K562 (cell line): Measurements from ENCODE around the gene GTF3C1. TPM values are rescaled to one million over a fixed set of nuclear protein-coding genes. Genes with fewer than 3 reads are reported as not detected.

Experiments
- ATAC-seq: fragments of 200-7000 bp; cut with Tn5 transposase; 3 replicates; pipeline ENCODE4 v1.9.1; 2020; ENCODE audit warnings: moderate library complexity
- BruUV-seq: library from RNA; stranded (reverse); fragments of 400-500 nt; replicated peaks from 2 replicates; lab custom pipeline; 2021; lab: Mats Ljungman, UMichigan
- CTCF ChIA-PET: fragments of 300-600 bp; formaldehyde crosslinking; extraction: SDS; loops from one replicate; lab custom pipeline; 2021; ENCODE audit warnings: low intra/inter-chr PET ratio; lab: Yijun Ruan, JAX
- POLR2A ChIA-PET: fragments of 300-600, 350-650 bp; sonication (Branson Sonifier 250); formaldehyde crosslinking; extraction: SDS; loops from one replicate; lab custom pipeline; 2021; ENCODE audit warnings: antibody characterized with exemption, inconsistent platforms; lab: Yijun Ruan, JAX
- DNase-seq, 4 experiments: peaks; one replicate each; pipeline versions ENCODE4 v3.0.0 to v3.0.0-alpha.2; 2011 to 2018; ENCODE audit warnings: low spot score in 3 of 4, mixed read lengths in 3 of 4; ENCODE audit errors: extremely low read depth in 1 of 4
- FAIRE-seq: peaks from 2 replicates; lab custom pipeline; 2011; peaks lifted over from hg19 to GRCh38; lab: Jason Lieb, UNC
- H2AFZ ChIP-seq: 2 replicates; pipeline ENCODE4 v1.6.0; 2011; ENCODE audit warnings: low read depth, low read length, control low read depth, inconsistent platforms
- H3K27ac ChIP-seq: fragments of 200-600 bp; 3 replicates; pipeline ENCODE4 v1.8.0; 2011; ENCODE audit warnings: low read depth, mild to moderate bottlenecking, control low read depth, inconsistent platforms, low read length, moderate library complexity, mixed read lengths; ENCODE audit errors: extremely low read depth
- H3K27me3 ChIP-seq, 2 experiments: fragments of 300-600 bp in 1 of 2; 2 replicates in 1 of 2; 3 replicates in 1 of 2; pipeline versions ENCODE4 v1.6.0 to v1.8.0; 2011; ENCODE audit warnings: inconsistent platforms in 2 of 2, low read length in 2 of 2, mild to moderate bottlenecking in 1 of 2, mixed read lengths in 1 of 2, moderate library complexity in 1 of 2; ENCODE audit not compliant: control insufficient read depth in 2 of 2, insufficient read depth in 2 of 2
- H3K36me3 ChIP-seq: fragments of 300-600 bp; 3 replicates; pipeline ENCODE4 v1.8.0; 2011; ENCODE audit warnings: mild to moderate bottlenecking, low read length, inconsistent platforms; ENCODE audit not compliant: control insufficient read depth, insufficient read depth
- H3K4me1 ChIP-seq, 2 experiments: fragments of 200-600 bp in 1 of 2; replicated peaks in 1 of 2; 2 replicates in 1 of 2; 3 replicates in 1 of 2; pipeline versions ENCODE4 v1.5.1 to v1.8.0; 2011; ENCODE audit warnings: inconsistent platforms in 2 of 2, low read length in 2 of 2, mild to moderate bottlenecking in 1 of 2, mixed read lengths in 1 of 2, moderate library complexity in 1 of 2; ENCODE audit not compliant: control insufficient read depth in 2 of 2, insufficient read depth in 2 of 2
- H3K4me2 ChIP-seq: 2 replicates; pipeline ENCODE4 v1.6.1; 2011; ENCODE audit warnings: low read length, control low read depth, inconsistent platforms, mixed read lengths; ENCODE audit not compliant: insufficient read depth
- H3K4me3 ChIP-seq: fragments of 200-600 bp; sonication (generic), shearing (Covaris generic); 2 replicates; pipeline ENCODE4 v1.5.1; 2016; ENCODE audit warnings: control low read depth, inconsistent platforms
- H3K79me2 ChIP-seq: fragments of 200-600 bp; 3 replicates; pipeline ENCODE4 v1.8.0; 2011; ENCODE audit warnings: low read length, inconsistent platforms; ENCODE audit not compliant: control insufficient read depth, insufficient read depth
- H3K9ac ChIP-seq, 2 experiments: 2 replicates each; pipeline versions ENCODE4 v1.6.0 to v1.6.1; 2011; ENCODE audit warnings: low read depth in 2 of 2, low read length in 2 of 2, control low read depth in 1 of 2, inconsistent platforms in 1 of 2, mild to moderate bottlenecking in 1 of 2, mixed read lengths in 1 of 2; ENCODE audit not compliant: insufficient read depth in 1 of 2
- H3K9me1 ChIP-seq: one replicate; pipeline ENCODE4 v1.6.0; 2011; ENCODE audit warnings: inconsistent platforms, mild to moderate bottlenecking, low read length, moderate library complexity; ENCODE audit not compliant: control insufficient read depth, insufficient read depth
- H3K9me3 ChIP-seq: replicated peaks from 2 replicates; pipeline ENCODE4 v1.5.1; 2011; ENCODE audit warnings: low read depth, low read length, inconsistent platforms; ENCODE audit not compliant: control insufficient read depth, insufficient read depth
- H4K20me1 ChIP-seq: replicated peaks from 2 replicates; pipeline ENCODE4 v1.6.1; 2011; ENCODE audit warnings: low read length, inconsistent platforms, mixed read lengths; ENCODE audit not compliant: control insufficient read depth, insufficient read depth
- CTCF ChIP-seq, 3 experiments: IDR thresholded peaks in 2 of 3; conservative IDR thresholded peaks in 1 of 3; 2 replicates each; pipeline ENCODE4 v1.5.1; 2011 to 2012; ENCODE audit warnings: low read length in 3 of 3, mild to moderate bottlenecking in 3 of 3, control low read depth in 2 of 3, improper control_type of control experiment in 1 of 3, inconsistent platforms in 1 of 3, low read depth in 1 of 3, mixed read lengths in 1 of 3, moderate library complexity in 1 of 3; ENCODE audit not compliant: insufficient read depth in 2 of 3
- RBM25 ChIP-seq: fragments of 200-400 bp; formaldehyde crosslinking; IDR thresholded peaks from 2 replicates; pipeline ENCODE4 v1.6.1; 2018; ENCODE audit warnings: low read length, low read depth, moderate library complexity; ENCODE audit not compliant: severe bottlenecking
- SPI1 ChIP-seq: IDR thresholded peaks from 2 replicates; pipeline ENCODE4 v1.6.1; 2011; ENCODE audit warnings: low read depth, low read length, control low read depth, borderline replicate concordance
- SREBF2 ChIP-seq: sonication (generic); formaldehyde crosslinking; IDR thresholded peaks from 2 replicates; pipeline ENCODE4 v1.4.0; 2020; ENCODE audit warnings: mild to moderate bottlenecking, missing genetic modification reagents
- TARDBP ChIP-seq: fragments of 450-650 bp; IDR thresholded peaks from 2 replicates; pipeline ENCODE4 v1.6.1; 2016
- ZFP36 ChIP-seq: fragments of 150-350 bp; IDR thresholded peaks from 2 replicates; pipeline ENCODE4 v1.6.1; 2018; ENCODE audit warnings: low read length, low read depth; ENCODE audit not compliant: partially characterized antibody
- WGBS: fragments of 100-300 bp; shearing (Covaris generic); methylation state at CpG from one replicate; pipeline ENCODE4 v1.1.6; 2016; ENCODE audit warnings: low coverage, mixed read lengths; ENCODE audit not compliant: insufficient coverage; ENCODE audit errors: missing lambda C conversion rate; 5-methylcytosine and 5-hydroxymethylcytosine counted together
- in situ Hi-C: fragments of 300-500 bp; cut with MboI; formaldehyde crosslinking; loops from 4 replicates; pipeline ENCODE4 v1.15.0; 2018; ENCODE audit warnings: inconsistent platforms, mixed read lengths
- intact Hi-C: fragments of 100-400 bp; cut with micrococcal nuclease; formaldehyde crosslinking; loops from 2 replicates; pipeline ENCODE4 v1.14.2; 2022
- polyA plus RNA-seq, 8 experiments: library from polyadenylated mRNA; depleted of rRNA in 4 of 8; stranded (reverse) in 5 of 8; unstranded in 3 of 8; fragments of >200 nt; fragmentation: Nextera tagmentation in 2 of 8; fragmentation: Illumina TruSeq in 1 of 8; extraction: Ambion mirVana in 2 of 8; extraction: Trizol in 1 of 8; gene quantifications; 2 replicates each; pipeline versions ENCODE4 v1.2.1 to v1.2.3, GENCODE V29; 2011 to 2014; ENCODE audit warnings: inconsistent platforms in 1 of 8, missing spikeins in 1 of 8
- total RNA-seq, 7 experiments: library from RNA; depleted of rRNA in 6 of 7; stranded (reverse); fragments of >200 nt in 6 of 7; fragmentation: Illumina TruSeq in 2 of 7; extraction: Trizol in 2 of 7; gene quantifications; 2 replicates each; pipeline versions ENCODE4 v1.2.1 to v1.2.3, GENCODE V29; 2011 to 2021; ENCODE audit warnings: low replicate concordance in 1 of 7

GTF3C1 gene
- total and polyA plus RNA-seq, 9 of the 15 experiments (the other 6 are each of a cell fraction or from before 2014, with no cell fraction given): 0.72 to 63.6 (median 30.9) TPM

GRCh38 chr16:27428026-27428785 is 121.5 kb downstream of the GTF3C1 start:
- no peaks in the 10 kb centered on the region for H4K20me1 ChIP-seq
- no peak for ATAC-seq
- H3K9me3 ChIP-seq: no peaks in the 10 kb centered on the region
- ChIA-PET CTCF (no interaction called here), POLR2A (interaction anchor here (1.8 kb wide), 1 partner anchor 10 kb away, joined by 7 read pairs; no protein-coding TSS in a partner anchor)
- H3K27me3 ChIP-seq: peaks cover 0 to 6% of the 10 kb centered on the region in 2 experiments; a peak in 2 of 5 replicates
- H3K36me3 ChIP-seq: no peaks in the 10 kb centered on the region
- TF ChIP-seq RBM25 (peak; percentile 53), SREBF2 (no peak), TARDBP (no peak), ZFP36 (peak; percentile 71), SPI1 (peak; percentile 28; the same call in 1 of the 2 replicates), CTCF (IDR thresholded peaks at IDR 0.05 in 2 of 3, conservative IDR thresholded peaks at IDR 0.05 in 1 of 3; ENCODE audit: insufficient read depth in 2 of 3, low read depth in 1 of 3, low read length in 3 of 3) (peak in 1 of 3 experiments; percentile 4; a peak in 1 of 6 replicates)
- no peak overlapping the region for H3K4me3 ChIP-seq
- H3K27ac ChIP-seq: no peak overlapping the region
- intact Hi-C loops (no loop called here), in situ Hi-C loops (no loop called here)
- H2AFZ ChIP-seq: no peak overlapping the region
- WGBS: 20% methylated on average over 4 of the region's 4 CpGs
- no peak for FAIRE-seq
- H3K79me2 ChIP-seq: no peaks in the 10 kb centered on the region
- peaks cover 5 to 12% of the 10 kb centered on the region in 2 experiments for H3K4me1 ChIP-seq
- DNase-seq: no peak
- H3K4me2 ChIP-seq: no peak overlapping the region
- BruUV-seq: no TSS peak
- H3K9ac ChIP-seq: no peak overlapping the region
- H3K9me1 ChIP-seq: no peaks in the 10 kb centered on the region
